Measurements from ENCODE around the gene ZDHHC12.
A peak's percentile ranks its signal among the peaks of the same experiment; 100 is the strongest.
"Not testable (repeated sequence)": the region's sequence is repeated elsewhere in the genome, so short reads cannot be mapped to it uniquely, and the experiment has no call there.

ZDHHC12 gene

DNA sequence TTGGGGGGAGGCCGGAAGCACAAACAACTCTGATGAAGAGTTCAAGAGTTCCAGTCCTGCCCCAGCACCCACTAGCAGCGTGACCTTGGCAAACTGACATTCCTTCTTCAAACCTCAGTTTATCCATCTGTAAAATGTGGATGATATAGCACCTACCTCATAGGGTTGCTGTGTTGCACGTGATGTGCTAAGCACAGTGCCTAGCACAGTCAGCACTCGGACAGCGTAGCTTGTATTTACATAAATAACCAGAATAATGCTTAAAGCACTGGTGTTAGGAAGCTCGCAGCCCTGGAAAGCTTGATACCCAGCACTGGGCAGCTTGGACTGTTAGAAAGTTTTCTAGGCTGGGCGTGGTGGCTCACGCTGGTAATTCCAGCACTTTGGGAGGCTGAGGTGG is 16.5 kb downstream of the ZDHHC12 start:
- DNase-seq (ENCODE audit: low spot score), result no peak

DNA sequence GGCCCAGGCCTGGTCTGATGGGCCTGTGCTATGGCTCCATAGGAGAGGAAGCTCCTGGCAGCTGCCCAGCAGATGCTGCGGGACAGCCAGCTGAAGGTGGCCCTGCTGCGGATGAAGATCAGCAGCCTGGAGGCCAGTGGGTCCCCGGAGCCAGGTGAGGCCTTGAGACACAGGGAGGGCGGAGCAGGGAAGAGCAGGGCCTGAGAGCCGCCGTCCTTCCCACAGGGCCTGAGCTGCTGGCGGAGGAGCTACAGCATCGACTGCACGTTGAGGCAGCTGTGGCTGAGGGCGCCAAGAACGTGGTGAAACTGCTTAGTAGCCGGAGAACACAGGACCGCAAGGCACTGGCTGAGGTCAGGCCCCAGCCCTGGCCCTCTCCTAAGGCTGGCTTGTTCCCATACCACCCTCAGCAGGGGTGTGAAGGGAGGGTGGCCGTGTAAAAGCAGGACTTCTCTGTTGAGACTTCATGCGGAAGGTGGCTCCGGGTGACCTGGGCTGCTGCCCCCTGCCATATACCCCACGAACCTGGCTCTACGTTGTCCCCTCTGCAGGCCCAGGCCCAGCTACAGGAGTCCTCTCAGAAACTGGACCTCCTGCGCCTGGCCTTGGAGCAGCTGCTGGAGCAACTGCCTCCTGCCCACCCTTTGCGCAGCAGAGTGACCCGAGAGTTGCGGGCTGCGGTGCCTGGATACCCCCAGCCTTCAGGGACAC is 17.1 kb downstream of the ZDHHC12 start:
- DNase-seq (ENCODE audit: low spot score), result no peak

DNA sequence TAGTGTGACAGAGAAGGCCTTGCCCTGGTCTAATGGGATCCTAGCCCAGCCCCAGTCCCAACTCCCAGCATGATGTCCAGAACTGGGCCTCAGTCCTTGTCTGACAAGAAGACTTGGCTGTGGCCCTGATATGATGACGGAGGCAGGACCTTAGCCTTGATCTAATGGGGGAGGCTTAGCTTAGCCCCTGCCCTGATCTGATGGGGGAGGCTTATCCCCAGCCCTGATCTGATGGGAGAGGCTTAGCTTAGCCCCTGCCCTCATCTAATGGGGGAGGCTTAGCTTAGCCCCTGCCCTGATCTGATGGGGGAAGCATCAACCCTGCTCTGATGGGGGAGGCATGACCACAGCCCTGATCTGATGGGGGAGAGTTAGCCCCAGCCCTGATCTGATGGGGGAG is 17.9 kb downstream of the ZDHHC12 start:
- no peak for DNase-seq (ENCODE audit: low spot score)

DNA sequence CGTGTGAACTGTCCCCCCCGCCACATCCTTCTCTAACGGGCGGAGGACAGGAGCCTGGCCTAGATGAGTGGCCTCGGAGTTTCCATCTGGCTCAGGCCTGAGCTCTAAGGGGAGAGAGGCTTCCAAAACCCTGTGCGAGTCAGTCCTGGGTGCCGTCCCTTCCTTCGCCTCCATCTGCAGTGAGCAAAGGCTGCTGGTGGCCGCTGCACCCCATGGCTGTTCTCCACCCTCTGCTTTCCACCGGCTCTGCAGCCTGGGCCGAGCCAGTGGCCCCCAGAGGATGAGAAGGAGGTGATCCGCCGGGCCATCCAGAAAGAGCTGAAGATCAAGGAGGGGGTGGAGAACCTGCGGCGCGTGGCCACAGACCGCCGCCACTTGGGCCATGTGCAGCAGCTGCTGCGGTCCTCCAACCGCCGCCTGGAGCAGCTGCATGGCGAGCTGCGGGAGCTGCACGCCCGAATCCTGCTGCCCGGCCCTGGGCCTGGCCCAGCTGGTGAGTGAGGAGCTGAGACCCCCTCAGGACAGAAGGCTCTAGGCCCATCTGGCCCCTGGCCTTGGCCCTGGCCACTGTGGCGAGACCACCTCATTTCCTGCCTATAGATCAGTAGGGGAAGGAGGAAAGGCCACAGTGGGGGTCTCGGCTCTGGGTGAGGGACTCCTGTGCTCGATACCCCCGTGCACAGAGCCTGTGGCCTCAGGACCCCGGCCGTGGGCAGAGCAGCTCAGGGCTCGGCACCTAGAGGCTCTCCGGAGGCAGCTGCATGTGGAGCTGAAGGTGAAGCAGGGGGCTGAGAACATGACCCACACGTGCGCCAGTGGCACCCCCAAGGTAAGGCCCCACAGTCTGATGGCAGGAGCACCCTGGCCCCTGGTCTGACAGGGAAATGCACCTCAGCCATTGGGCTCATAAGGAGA is 18.6 kb downstream of the ZDHHC12 start:
- no peak for DNase-seq (ENCODE audit: low spot score)

DNA sequence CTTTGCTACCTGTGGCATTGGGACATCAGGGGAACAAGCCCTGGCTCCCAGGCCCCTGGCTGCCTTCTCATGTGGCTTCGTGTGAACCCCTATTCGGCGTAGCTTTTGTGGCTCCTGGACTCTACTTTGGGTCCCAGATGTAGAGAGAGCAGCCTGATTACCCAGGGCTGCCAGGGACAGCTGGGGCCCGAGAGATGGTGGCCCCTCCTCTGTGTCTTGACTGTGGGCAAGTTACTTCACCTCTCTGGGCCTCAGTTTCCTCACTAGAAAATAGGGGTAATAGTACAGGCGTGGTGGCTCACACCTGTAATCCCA is 19.6 kb downstream of the ZDHHC12 start:
- DNase-seq (ENCODE audit: low spot score), result no peak

DNA sequence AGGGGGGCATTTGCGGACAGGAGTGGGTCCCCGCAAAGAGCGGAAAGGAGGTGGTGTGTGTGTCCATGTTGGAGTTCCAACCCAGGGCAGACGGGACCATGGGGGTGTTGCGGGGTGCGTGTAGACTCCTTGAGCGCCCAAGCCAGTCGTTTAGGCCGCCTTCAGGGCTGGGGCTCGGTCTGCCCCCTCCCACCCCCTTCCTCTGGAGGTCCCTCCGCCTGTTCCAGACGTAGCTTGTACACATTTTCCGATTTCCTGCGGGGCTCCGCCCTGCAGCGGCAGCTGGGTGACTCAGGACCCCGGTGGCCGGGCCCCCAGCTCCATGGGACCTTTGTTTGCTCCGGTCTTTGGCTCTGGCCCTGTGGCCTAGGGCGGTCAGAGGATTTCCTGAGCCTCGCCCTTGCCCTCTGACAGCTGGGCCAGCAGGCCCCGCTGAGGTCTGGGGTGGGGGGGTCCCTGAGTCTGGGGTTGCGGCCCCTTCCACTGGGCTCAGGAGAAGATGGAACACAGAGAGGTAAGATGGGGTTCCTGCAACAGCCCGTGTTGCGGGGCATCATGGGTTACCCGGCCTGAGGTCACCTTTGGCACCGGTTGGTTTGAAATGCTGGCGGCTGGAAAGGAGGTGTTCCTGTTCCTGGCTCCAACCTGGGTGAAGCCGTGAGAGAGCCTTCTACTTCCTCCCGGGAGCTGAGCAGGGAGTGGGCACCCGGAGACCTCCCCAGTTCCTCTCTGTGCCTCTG is 20.1 kb downstream of the ZDHHC12 start:
- DNase-seq (ENCODE audit: low spot score), result no peak

DNA sequence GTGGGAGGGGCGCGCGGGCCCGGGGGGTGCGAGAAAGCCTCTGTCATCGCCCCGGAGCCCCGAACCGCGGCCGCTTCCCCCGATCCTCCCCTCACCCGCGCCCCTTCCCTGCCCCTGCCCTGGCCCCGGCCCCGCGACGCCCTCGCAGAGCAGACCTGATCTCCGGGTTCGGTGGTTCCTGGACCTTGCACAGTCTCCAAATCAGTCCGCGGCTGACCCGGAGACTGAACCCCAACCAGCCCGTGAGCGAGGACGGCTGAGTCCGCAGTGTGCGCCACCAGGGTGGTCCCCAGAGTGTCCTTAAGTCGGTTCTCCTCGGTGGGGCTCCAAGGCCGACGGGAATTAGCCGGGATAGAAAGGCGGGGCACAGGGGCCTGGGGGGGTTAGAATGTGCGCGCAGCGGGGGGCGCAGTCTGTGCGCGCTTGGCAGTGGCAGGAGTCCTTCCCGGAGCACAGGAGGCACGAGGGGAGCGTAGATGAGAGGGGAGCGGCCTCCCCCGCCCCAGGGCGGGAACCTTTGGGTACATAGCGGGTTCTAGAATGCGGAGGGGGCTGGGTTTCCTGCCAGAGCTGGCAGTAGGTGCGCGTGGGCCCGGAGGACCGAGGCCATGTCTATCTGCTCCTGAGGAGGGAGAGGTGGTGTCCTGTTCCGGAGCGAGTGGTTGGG is 20.8 kb downstream of the ZDHHC12 start:
- DNase-seq (ENCODE audit: low spot score), result peak; percentile 65

DNA sequence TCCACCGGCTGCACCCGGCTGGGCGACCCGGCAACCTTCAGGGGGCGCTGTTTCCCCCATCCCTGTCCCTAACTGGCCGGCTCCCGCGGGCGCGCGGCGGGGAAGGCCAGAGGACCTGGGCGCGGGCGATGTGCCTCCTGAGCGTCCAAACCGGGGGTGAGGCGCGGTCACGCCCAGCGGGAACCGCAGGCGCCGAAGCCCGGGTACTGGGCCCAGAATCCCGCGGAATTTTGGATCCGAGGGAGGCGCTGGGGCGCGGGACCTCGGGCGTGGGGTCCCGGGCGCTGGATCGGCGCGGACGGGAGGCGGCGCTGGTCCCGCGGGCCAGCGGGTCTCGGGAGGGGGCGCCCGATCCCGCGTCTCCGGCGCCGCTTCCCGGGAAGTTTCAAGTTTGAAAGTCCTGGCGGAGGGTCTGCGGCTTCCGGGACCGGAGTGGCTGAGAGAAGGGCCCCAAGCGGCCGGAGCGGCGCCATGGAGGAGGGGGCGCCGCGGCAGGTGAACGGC is 21.4 kb downstream of the ZDHHC12 start, which contains the start of gene PKN3:
PKN3 (plus strand) TSS at position 59 of the 504 bp plus-strand sequence; CDS start at position 472, 413 bp downstream.
- DNase-seq (ENCODE audit: low spot score), result peak; percentile 99

DNA sequence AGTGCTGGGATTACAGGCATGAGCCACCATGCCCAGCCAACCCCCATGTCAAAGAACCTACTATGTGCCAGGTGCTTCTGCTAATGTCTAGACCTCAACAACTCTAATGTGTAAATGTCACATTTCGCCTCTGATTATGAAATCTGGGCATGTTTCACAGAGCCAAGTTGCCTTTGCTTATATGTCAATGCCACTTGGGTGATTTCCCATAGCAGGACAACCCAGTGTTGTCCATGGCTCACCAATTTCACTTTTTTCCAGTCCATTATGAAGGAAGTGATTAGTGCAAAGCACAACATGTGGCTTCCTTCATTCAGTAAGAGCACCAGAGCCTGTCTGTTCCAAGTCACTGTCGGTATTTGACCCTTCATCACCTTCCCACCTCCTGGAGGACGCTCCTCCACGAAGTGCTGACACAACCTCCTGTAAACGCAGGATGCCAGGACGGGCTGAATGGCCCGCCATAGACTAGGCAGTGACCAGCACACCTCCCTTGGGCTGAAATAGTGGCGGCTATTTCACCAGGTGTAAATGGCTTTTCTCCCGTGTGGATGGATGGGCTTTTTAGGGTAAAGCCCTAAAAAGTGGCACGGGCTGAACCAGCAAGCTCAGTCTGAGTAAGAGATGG is 22.6 kb downstream of the ZDHHC12 start:
- DNase-seq (ENCODE audit: low spot score), result no peak

DNA sequence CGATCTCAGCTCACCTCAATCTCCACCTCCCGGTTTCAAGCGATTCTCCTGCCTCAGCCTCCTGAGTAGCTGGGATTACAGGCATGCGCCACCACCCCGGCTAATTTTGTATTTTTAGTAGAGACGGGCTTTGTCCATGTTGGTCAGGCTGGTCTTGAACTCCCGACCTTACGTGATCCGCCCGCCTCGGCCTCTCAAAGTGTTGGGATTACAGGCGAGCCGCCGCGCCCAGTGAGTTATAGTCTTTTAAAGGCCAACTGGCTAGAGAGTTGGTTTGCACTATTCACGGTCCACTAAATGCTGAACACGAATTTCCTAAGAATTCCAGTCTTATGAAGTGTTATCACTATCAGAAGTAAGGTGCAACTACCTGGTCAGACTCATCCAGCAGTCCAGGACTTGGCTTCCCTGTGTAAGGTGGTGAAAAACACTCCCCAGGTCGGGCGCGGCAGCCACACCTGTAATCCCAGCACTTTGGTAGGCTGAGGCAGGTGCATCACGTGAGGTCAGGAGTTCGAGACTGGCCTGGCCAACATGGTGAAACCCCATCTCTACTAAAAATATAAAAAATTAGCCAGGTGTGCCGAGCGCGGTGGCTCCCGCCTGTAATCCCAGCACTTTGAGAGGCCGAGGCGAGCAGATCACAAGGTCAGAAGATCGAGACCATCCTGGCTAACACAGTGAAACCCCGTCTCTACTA is 24.7 kb downstream of the ZDHHC12 start:
- DNase-seq (ENCODE audit: low spot score), result not testable (repeated sequence)

DNA sequence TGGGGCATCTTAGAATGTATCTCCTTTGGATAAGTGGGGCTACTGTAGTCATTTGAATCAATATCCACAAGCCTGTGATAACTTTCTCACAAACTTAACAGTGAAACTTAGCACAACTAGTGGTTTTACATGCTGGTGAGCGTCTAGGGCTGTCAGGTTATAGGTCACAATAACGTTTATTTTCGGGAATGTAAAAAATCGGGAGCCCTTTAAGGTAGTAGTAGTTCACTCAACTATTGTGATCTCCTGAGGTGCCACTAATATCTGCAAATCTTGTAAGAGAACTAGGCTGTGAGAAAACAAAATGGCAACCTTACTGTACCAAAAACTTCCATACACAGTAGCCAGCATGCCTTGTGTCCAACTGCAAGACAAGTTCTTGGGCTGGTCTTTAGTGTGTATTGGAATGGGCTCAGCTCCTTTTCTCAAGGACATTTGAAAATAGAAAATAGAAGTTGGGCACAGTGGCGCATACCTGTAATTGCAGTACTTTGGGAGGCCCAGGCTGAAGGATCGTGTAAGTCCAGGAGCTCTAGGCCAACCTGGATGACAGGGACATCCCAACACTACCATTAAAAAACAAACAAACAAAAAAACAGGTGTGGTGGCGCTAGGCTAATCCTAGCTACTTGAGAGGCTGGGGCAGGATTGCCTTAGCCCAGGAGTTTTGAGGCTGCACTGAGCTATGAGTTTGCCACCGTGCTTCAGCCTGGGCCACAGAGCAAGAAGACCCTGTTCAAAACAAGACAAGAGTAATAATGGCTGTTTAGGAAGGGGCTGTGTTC is 26.8 kb downstream of the ZDHHC12 start:
- DNase-seq (ENCODE audit: low spot score), result no peak

DNA sequence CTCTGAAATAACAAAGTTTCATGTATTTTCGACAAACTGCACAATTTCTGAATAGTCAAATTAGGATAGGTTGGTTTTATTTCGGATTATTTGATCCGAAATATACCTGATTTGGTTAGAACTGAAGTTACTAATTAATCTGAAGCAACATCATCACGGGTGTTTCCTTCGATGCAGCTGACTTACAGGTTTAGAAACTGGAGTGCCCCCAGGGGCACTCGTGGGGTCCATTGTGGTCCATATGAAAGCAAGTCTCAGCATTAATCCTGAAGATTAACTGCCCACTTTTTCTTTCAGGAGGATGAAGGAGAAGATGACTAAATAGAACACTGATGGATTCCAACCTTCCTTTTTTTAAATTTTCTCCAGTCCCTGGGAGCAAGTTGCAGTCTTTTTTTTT is 29.6 kb downstream of the ZDHHC12 start:
- no peak for DNase-seq (ENCODE audit: low spot score)

DNA sequence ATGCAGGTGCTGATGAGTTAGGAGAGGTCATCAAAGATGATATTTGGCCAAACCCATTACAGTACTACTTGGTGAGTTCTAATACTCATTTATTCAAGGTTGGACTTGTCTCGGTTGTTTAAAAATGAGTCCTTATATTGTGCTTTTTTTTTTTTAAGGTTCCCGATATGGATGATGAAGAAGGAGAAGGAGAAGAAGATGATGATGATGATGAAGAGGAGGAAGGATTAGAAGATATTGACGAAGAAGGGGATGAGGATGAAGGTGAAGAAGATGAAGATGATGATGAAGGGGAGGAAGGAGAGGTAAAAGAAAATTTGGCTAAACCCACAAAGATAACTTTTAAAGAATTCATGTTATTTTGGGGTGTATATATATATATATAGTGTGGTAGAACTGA is 30.2 kb downstream of the ZDHHC12 start:
- not testable (repeated sequence) for DNase-seq (ENCODE audit: low spot score)

DNA sequence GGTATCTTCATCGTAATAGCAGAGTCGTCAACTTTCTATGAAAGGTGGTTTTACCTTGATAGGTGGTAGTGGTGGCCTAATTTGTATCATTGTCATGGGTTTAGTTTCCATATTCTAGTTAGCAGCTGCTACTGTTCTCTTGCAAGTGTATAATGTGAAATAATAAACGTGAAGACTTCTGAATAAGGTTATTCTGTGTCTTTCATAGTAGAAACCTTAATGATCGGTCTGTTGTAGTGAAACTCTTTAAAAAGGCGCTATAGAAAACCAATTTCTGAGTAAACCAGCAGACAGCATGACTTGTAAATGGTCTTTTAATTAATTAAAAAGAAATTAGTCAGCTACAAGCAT is 33.3 kb downstream of the ZDHHC12 start:
- DNase-seq (ENCODE audit: low spot score), result no peak

DNA sequence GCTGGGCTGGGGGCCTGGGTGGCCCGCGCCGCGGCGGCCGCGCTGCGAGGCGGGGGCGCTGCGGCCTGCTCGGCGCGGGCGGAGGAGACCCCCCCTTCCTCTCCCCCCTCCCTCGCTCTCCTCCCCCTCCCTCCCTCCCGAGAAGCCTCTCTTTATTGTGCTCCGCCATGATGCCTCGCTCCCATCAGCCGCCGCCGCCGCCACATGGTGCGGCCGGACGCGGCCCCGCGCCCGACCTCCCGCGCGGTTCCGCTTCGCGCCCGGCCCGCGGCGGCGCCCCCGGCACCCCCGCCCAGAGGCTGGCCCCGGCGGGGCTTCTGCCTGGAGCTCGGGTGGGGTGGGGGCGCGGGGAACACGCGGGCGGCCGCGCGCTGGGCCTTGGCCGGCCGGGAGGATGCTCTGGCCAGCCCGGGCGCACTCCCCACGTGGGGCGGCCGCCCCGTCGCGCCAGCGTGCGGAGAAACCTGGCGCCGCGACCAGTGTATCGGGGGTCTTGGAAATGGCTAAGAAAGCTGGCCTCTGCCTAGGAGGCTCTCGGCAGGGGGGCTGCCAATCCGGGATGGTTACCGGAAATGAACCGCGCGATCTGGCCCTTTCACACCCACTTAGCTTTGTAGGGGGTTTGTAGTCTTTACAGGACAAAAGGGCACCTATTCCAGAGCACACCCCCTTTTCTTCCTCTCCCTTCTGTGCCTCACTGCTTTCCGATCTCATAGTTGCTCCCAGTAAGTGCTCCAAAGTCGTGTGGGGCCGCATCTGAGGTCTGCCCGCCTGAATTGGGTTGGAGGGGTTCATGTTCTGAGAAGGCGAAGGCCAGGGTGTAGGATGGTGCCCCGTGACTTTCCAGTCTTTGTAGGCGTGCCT is 33.9 kb downstream of the ZDHHC12 start:
- DNase-seq (ENCODE audit: low spot score), result peak; percentile 61

DNA sequence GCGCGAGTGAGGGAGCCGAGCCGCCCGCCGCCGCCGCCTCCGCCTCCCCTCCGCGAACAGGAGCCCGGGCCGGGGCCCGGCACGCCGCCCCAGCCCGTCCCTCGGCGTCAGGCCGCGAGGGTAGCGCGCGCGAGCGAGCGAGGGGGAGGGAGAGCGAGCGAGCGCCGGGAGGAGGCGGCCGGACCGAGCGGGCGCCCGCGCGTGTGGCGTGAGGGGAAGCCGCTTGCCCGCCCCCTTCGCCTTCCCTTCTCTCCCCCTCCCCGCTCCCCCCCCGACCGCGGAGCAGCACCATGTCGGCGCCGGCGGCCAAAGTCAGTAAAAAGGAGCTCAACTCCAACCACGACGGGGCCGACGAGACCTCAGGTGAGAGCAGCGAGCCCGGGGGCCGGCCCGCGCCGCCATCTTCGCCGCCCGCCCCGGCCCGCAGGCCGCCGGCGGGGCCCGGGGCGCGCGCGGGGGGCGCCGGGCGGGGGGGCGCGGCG is 34.6 kb downstream of the ZDHHC12 start:
- no peak for DNase-seq (ENCODE audit: low spot score)

DNA sequence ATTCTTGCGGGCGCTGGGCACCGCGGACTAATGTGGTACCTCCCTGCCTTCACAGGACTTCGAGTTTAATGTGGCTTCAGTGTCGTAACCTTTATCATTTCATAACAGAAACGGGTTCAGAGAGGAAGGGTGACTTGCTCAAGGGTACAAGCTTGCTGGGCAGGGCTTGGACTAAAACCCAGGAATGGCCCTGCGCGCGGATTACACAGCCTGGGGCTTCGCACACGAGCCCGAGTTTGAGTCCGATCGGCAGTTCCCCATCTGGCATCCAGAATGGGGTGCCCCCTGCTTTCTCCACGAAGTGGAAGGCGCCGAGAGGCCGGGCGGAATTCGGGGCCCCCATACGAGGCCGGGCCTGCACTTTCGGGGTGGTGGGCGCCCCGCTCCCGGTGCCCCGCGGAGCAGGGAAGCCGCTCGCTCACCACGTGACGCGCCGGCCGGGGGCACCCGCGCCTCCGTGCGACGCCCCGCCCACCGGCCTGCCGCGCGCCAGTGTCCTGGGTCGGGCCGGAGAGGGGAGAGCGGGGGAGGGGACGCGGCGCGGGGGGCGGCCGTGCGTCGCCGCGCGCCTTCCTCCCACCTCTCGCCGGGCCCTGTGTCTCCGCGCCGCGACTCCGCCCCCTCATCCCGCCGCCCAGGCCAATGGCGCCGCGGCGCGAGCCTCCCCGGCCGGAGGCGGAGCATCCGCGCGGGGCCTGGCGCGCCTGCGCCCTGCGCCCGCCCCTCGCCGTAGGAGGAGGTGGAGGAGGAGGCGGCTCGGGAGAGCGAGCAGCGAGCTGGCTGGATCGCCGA is 35.2 kb downstream of the ZDHHC12 start, which contains the start of gene SET:
SET (plus strand) TSS at position 722 of the 792 bp plus-strand sequence. CDS start 361 bp downstream, outside the sequence.
- peak; percentile 97 for DNase-seq (ENCODE audit: low spot score)

DNA sequence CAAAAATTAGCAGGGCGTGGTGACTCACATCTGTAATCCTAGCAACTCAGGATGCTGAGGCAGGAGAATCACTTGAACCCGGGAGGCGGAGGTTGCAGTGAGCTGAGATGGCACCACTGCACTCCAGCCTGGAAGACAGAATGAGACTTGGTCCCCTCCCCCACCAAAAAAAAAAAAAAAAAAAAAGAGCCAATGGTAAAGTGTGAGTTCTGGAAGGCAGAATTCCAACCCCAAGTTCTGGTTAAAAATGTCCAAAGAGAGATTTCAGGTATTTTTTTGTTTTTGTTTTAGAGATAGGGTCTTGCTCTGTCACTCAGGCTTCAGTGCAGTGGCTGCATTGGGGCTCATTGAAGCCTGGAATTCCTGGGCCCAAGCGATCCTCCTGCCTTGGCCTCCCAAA is 36.5 kb downstream of the ZDHHC12 start:
- no peak for DNase-seq (ENCODE audit: low spot score)

All from HuH-7 (cell line).